ENCODE results near the gene HNF1B.

HNF1B gene

DNA sequence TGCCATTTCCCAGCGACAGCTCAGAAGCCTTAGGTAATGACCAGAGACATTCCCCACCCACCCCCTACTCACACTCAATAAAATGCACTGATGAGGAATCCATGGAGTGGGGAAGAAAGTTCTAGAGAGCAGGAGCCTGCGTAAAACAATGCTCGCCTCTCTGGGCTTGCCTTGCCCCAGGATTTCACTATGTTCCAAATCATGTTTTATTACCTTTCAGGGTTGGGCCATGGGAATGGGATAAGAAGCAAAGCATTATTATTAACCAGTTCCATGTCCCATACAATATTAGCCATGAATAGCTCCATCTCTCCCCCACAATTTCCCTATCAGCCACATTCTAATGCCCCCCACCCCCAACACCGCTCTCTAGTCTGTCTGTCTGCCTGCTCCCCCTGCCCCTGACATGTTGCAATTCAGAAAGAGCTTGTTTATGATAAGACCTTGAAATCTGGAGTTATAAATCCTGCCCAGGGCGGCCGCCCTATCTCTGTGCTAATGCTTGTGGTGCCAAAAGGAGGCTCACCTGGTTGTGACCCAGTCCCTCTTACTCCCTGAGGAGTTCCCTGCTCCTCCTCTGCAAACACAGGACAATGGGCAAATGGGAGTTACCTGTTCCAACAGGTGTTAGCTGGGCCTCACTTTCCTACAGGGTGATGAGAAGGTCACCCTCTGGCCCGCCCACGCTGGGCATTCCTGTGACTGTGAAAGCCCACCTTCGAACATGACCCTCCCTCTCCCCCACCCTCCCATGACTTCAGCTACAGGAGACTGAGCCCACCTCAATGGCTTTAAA lies 73.6 kb downstream of the HNF1B start:
- no peak for DNase-seq (ENCODE audit: low read depth in 2 of 2)

DNA sequence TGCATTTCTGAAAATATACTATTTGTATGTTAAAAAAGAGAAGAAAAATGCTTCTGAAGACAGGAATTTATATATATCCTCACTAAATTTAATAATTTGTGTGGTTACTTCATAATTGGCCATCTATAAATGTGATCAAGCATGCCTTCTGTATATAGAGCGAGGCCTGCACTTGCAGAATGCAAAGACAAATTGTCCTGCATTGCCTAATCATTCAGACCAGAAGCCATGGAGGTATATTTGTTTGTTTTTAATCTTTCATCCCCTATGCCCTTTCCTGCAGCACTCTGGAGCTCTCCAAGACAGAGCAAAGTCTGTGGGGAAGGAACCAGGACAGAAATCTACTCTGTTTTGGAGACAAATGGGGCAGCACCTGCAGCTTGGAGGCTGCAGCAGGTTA lies 77.8 kb downstream of the HNF1B start:
- DNase-seq (ENCODE audit: low read depth in 2 of 2) = no peak

DNA sequence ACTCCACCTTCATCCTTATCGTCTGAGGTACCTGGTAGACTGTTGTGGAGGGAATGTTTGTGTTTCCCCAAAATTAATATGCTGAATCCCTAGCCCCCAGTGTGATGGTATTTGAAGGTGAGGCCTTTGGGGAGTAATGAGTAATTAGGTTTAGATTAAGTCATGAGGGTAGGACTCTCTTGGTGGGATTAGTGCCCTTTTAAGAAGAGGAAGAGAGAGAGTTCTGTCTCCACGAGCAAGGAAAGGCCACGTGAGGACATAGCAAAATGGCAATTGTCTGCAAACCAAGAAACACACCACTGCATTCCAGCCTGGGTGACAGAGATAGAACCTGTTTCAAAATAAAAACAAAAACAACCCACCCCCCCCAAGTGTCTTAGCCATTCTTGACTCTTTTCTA lies 80.6 kb downstream of the HNF1B start:
- DNase-seq (ENCODE audit: low read depth in 2 of 2) = no peak

DNA sequence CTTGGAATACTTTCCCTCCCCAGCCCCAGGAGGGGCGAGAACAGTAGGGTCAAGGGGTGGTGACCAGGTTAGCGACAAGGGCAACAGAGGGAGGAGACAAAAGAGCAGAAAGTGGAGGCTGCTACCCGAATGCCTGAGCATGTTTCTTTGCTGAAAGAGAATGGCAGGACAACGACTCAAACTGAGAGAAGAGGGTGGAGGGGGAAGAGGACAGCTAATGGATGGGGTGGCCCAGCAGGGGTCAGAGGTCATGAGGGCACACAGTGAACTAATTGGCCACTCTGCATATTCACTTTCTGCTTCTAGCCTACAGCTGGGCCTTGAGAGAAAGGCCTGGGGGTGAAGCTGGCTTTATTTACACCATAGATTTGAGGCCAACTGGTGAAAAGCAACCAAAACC lies 82.5 kb downstream of the HNF1B start:
- DNase-seq (ENCODE audit: low read depth in 2 of 2) = no peak

DNA sequence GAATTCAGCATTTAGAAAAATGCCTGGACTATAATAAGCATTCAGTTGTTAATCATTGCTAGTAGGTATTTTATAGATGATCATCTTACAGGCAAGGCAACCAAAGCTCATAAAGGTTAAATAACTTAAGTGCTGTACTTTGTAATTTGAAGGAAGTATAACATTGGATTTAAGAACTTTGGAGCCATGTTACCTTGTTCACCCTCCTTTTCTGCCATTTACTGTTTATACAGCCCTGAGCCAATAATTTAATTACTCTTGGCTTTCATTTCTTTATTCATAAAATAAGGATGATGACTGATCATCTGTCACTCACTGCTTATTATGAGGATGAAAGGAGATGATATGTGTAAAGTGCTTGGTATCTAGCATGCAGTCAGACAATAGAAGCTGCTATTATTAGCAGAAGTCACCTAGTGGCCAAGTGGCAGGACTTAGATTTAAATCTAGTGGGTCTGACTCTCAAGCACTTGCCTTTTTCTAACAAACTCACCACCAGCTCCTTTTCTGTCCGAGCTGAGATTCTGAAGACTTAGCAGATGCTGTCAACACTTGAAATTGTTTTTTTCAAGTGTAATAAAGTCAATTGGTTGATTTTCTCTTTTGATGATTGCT lies 83.4 kb downstream of the HNF1B start:
- no peak for DNase-seq (ENCODE audit: low read depth in 2 of 2)

DNA sequence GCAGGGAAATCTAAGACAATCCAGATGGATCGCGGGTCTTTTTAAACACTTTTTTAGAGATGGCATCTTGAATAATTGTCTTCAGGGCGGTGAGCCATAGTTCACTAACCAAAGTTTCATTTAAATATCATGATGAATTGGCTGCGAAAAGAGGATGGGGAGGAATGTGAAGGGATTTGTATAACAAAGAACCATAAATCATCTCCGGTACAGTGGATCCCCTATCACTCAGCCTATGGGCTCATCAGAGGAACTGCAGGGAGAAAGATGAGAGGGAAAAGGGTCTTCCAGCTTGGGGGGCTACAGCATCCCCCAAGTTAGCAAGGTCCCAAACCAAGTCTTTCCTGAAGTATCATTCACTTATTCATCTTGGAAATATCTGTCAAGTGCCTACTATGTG lies 84.9 kb downstream of the HNF1B start:
- no peak for DNase-seq (ENCODE audit: low read depth in 2 of 2)

DNA sequence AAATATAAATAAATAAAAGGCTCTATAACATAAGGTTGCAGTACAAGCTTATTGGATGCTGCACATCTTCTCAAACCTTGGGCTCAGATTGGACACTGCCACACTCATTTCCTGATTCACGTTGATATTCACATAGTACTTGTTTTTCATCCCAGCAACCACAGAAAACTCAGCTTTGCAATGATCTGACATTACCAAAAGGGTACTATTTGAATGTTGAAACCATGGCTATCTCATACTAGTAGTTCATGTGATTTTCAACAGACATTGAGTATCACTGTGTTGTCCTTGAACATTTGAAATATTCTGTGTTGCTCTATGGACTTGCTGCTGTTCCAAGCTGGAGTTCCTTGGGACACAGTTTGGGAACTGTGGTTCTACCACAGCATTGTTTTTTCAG lies 87.7 kb downstream of the HNF1B start:
- no peak for DNase-seq (ENCODE audit: low read depth in 2 of 2)

DNA sequence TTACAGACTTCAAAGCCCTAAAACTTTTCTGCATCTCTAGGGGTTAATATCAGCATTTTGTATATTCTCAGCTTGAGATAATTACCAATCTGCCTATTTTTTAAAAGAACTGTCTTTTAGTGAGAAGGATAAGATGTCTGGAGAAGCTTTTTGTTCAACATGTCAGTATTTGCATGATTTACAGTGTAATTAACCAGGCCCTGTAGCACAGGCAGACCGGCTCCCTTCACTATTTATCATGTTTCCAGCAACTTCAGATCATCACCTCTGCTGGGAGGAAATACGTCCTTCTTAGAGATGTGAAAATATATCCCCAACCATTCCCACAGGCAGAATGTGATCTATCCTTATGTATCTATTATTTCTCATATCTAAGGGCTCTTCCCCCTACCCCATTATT lies 93.0 kb downstream of the HNF1B start:
- no peak for DNase-seq (ENCODE audit: low read depth in 2 of 2)

DNA sequence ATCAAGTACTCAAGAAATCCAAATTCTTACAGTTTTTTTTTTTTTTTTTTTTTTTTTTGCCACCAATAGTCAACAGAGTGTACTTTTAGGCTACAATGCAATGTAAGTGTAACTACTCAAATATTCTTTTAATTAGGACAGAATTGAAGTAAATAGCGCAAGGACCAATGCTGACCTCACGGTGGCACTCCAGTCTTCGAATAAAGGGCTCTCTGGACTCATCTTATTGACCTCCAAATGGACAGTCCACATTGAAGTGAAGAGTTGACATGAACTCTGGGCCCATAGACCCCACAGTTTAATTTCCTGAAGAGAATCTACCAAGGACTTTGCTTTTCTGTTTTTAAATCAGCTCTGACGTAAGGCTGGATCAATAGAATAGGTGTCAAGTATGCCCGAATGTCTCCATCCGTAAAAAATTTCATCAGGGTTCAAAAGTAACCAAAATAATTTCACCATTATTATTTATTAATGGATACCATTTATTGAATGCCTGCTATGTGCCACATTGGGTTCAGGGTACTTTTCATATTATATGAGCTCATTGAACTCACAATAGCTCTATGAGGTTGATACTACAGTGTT lies 94.3 kb downstream of the HNF1B start:
- no peak for DNase-seq (ENCODE audit: low read depth in 2 of 2)

DNA sequence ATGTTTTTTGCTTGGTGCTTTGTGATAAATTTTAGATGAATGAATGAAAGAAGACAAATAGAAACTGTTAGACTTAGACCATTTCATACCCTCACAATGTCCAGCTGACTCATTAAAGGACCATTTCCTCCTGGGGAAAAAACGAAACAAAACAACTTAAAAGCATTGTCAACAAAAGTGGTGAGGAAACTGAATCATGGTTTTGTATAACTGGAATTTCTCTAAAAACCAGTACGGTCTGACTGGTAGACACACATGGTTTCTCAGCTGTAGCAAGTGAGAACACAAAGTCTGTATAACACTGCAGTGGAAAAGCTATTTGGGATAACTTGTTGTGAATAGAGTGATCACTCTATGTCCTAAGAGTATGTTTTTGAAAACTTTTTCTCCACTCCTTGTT lies 96.3 kb downstream of the HNF1B start:
- no peak for DNase-seq (ENCODE audit: low read depth in 2 of 2)

DNA sequence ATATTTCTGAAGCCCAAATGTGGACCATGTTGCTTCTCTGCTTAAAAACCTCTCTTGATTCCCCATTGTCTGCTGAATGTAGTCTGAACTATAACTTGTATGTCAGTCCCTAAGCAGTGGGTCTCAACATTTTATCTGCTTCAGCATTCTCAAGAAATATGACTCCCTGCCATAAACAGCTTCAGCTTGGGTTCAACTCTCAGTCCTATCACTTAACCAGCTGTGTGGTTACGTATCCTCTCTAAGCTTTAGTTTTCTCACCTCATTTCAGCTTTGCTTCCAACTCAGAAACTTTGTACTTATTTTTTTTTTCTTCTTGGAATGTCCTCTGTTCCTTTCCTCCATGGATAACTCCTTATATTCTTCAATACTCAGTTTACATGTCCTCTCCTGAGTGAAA lies 97.0 kb downstream of the HNF1B start:
- DNase-seq (ENCODE audit: low read depth in 2 of 2) = no peak

DNA sequence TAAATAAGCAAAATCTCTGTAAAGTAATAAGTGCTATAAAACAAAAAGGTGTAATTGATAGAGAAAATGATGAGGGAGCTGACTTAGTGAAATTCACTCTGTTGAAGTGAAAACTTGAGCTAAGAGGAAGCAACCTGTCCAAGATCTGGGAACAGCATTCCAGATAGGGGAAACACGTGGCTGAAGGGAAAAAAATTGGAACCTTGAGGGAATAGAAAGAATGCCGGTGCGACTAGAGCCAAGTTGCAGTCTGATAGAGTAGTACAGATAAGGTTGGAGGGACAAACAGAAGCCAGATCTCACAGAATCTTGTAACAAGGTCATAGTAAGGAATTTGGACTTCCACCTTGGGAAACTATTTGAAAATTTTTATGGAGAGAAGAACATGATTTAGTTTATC lies 101.0 kb downstream of the HNF1B start:
- no peak for DNase-seq (ENCODE audit: low read depth in 2 of 2)

DNA sequence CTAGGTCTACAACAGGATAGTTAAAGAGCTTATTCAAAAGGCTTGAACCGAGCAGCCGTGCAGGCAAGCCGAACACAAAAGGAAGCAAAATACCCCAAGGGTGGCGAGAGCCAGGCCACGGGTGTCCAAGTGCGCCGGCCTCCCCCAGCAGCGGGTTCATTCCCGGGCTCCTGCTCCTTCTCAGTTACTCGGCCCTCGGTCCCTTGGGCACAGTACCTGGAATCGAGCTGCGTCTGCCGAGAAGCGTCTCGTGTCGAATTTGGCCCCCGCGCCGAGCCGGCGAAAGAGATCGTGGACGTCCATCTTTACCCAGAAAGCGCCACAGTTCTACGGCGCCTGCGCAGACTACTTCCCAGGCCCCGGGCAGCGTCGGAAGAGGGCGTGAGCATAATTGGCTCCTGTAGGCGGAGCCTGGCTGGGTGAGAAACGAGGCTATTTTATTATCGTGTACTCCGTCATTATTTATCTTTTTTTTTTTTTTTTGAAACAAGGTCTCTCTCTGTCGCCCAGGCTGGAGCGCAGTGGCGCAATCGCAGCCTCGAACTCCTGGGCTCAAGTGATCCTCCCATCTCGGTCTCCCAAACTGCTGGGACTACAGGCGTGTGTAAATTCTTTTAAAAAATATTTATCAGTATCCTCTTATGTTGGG lies 101.6 kb downstream of the HNF1B start, which contains the start of gene DDX52:
Gene DDX52, minus strand, starts transcription at position 329 of the 649 bp plus-strand sequence. Its CDS starts 26 bp downstream, at position 303.
- DNase-seq (ENCODE audit: low read depth in 2 of 2) = peak; percentile 82 to 83

DNA sequence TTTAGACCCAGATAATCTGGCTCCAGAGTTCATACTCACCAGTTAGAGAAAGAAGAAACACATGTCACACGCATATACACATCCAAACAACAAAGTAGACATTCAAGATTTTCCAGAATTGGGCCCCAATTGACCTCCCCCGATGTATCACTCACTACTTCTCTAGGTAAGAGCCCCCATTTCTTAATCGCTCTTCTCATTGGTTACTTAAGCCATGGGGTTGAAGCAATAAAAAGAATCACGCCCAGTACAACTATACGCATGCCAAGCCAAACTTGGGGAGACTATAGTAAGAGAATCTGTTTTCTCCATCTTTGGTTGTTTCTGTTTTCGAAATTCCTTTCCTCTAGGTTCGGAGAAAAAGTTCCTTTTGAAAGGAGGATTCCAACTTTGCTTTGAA lies 102.2 kb downstream of the HNF1B start:
- DNase-seq (ENCODE audit: low read depth in 2 of 2) = no peak

DNA sequence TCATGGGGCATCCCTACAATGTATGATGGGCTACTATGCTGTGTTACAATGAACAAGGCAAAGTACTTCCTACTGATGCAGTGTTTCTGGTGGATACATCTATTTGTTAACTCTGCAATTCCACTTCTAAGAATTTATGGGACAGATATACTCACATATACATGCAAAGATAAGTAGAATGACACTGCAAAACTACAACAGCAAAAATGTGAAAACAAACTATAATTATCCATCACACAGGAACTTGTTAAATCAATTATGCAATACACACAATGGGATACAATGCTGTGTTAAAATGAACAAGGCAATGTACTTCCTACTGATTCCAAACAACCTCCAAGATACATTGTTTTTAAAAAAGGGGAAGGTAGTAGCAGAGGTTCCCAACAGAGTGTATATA lies 104.8 kb downstream of the HNF1B start:
- DNase-seq (ENCODE audit: low read depth in 2 of 2) = no peak

DNA sequence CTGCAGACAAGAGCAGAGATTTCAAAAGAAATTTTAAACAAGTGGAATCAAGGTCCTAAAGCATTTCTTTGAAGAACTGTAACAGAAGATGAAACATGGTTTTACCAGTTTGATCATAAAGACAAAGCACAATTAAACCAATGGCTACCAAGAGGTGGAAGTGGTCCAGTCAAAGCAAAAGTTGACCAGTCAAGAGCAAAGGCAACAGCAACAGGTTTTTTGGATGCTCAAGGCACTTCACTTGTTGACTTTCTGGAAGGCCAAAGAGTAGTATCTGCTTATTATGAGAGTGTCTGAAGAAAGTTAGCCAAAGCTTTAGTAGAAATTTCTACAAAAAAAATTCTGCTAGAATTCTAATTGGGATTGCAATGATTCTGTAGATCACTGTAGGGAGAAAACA lies 106.9 kb downstream of the HNF1B start:
- no peak for DNase-seq (ENCODE audit: low read depth in 2 of 2)
